Suppressor macrophage treated with lipopolysaccharide for 1 hour (primary cell): ENCODE measurements around the gene NPC1L1.

Experiments used
- DNase-seq, 3 donors: peaks; one replicate each; pipeline ENCODE4 v3.0.0-alpha.2; 2020 to 2022

NPC1L1 gene, protein sequence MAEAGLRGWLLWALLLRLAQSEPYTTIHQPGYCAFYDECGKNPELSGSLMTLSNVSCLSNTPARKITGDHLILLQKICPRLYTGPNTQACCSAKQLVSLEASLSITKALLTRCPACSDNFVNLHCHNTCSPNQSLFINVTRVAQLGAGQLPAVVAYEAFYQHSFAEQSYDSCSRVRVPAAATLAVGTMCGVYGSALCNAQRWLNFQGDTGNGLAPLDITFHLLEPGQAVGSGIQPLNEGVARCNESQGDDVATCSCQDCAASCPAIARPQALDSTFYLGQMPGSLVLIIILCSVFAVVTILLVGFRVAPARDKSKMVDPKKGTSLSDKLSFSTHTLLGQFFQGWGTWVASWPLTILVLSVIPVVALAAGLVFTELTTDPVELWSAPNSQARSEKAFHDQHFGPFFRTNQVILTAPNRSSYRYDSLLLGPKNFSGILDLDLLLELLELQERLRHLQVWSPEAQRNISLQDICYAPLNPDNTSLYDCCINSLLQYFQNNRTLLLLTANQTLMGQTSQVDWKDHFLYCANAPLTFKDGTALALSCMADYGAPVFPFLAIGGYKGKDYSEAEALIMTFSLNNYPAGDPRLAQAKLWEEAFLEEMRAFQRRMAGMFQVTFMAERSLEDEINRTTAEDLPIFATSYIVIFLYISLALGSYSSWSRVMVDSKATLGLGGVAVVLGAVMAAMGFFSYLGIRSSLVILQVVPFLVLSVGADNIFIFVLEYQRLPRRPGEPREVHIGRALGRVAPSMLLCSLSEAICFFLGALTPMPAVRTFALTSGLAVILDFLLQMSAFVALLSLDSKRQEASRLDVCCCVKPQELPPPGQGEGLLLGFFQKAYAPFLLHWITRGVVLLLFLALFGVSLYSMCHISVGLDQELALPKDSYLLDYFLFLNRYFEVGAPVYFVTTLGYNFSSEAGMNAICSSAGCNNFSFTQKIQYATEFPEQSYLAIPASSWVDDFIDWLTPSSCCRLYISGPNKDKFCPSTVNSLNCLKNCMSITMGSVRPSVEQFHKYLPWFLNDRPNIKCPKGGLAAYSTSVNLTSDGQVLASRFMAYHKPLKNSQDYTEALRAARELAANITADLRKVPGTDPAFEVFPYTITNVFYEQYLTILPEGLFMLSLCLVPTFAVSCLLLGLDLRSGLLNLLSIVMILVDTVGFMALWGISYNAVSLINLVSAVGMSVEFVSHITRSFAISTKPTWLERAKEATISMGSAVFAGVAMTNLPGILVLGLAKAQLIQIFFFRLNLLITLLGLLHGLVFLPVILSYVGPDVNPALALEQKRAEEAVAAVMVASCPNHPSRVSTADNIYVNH (N-terminal part only)

DNA sequence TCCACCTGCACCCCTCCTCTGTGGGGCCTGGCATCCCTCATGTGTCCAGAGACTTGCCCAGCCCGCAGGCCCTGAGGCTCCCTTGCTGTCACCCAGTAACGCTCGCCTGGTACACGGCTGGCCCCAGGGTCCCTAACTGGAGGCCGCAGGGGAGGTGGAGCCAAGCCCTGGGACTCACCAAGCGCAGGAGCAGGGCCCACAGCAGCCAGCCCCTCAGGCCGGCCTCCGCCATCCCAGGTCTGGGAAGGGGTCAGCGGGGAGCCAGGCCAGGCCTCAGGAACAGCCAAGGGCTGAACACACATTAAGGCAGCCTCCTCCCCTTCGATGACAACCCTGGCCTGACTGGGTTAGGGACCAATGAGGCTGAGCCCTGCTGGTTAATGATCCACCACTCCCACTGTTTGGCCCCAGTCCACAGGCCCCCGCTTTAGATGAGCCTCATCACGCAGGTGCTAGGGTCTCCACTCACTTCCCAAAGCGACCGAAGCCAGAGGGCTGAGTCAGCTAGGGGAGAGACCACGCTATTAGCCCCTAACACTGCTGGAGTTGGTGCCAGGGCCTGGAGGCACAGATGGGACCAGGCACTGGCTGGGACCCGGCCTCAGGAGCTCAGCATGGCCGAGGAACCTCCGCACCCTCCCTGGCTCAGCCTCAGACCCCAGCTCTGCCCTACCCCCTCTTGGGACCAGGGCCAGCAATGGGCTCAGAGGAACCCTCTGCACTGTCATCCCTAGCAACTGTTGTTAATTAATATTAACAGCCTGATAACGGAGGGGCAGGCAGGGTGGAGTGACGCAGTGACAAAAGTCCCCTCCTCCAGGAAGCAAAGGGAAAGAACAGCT lies at the start of gene NPC1L1:
Gene NPC1L1, minus strand, starts transcription at position 303 of the 842 bp plus-strand sequence. Its CDS starts 71 bp downstream, at position 232.
- no peak for DNase-seq

DNA sequence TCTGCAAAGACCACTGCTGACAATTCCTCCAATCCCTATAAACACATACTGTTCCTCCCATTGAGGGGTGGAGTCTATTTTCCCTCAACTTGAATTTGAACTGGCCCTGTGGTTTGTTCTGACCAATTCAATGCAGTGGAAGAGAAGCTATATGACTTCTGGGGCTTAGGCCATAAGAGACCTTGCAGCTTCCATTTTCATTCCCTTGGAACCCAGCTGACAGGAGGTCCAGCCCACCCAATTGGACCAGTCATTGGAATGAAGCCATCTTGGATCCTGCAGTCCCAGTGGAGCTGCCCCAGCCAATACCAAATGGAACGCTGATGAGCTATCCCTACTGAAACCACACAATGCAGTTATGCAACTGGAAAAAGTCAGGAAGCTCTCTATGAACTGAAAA lies 49.8 kb upstream of the NPC1L1 start:
- no peak for DNase-seq

DNA sequence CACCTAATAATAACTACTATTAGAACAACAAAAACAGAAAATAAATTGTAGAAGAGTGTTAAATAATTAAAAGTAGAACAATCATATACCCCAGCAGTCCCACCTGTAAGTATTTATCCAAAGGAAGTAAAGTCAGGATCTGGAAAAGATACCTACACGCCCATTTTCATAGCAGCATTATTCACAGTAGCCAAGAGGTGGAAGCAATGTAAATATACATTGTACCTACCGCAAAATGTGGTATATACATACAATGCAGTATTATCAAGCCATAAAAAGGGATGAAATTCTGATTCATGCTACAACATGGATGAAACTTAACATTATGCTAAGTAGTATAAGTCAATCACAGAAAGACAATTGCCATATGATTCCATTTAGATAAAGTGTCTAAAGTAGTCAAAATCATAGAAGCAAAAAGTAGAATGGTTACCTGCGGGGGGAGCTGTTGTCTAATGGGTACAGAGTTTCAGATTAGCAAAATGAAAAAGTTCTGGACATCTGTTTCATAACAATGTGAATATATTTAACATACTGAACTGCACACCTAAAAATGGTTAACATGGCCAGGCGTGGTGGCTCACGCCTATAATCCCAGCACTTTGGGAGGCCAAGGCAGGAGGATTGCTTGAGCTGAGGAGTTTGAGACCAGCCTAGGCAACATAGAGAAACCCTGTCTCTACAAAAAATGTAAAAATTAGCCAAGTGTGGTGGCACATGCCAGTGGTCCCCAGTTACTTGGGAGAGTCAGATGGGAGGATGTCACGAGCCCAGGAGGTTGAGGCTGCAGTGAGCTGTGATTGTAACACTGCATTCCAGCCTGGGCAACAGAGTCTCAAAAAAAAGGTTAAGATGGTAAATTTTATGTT lies 46.9 kb upstream of the NPC1L1 start:
- peak; percentile 72 to 81 (median 77) for DNase-seq

DNA sequence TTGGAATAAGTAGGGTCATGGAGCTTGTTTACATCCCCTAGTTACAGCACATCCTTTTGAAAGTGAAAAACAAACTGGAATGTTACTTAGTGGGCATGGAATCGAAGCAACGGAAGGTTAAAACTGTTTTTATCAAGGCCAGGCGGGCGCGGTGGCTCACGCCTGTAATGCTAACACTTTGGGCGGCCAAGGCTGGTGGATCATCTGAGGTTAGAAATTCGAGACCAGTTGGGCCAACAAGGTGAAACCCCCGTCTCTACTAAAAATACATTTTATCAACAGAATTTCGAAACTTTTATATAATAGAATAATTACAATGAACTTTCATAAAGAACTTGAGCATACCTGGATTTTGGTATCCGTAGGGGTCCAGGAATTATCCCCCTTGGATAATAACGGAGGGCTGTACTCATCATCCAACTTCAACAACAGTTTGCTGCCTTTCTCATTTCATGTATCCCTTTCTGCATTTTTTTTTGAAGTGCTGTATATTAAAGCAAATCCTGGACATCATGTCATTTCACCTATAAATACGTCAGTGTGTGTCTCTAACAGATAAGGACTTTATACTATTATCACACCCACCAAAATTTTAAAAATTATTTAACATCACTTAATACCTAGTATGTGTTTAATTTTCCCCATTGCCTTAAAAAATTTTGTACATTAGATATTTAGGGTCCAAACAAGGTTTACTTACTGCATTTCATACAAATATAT lies 42.2 kb upstream of the NPC1L1 start:
- no peak for DNase-seq

DNA sequence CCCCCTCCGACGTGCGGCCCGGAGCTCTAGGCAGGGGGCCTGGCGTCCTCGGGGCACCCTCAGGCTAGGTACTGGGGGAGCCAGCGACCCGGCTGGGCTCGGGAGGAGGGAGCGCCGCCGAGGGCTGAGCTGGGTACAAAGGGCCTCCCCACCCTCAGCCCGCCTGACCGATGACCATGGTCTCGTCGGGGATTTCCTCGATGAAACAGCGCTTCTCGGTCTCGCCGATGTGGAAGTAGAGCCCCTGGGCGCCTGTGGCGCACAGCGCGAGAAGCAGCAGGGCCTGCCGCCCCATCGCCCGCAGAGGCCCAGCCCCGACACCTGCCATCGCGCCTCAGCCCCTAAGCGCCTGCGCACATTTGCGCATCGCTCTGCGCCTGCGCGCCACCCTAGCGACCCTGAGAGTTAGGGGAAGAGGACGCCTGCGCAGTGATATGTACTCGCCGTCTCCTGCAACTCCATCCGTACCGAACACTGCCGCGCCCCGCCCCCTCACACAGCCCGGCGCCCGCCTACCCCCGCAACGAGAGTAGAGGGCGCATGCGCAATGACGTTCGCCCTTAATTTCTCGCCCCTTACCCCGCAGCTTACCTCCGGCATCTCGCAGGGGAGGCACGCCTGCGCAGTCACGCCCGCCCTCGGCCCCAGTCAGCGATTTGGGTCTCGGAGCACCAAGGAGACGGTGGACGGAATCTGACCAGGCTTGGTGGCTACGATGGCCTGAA lies 40.9 kb upstream of the NPC1L1 start, which contains the start of gene TMED4:
Gene TMED4, minus strand, starts transcription at position 353 of the 725 bp plus-strand sequence. Its CDS starts 25 bp downstream, at position 328.
- DNase-seq, result peak; percentile 99

DNA sequence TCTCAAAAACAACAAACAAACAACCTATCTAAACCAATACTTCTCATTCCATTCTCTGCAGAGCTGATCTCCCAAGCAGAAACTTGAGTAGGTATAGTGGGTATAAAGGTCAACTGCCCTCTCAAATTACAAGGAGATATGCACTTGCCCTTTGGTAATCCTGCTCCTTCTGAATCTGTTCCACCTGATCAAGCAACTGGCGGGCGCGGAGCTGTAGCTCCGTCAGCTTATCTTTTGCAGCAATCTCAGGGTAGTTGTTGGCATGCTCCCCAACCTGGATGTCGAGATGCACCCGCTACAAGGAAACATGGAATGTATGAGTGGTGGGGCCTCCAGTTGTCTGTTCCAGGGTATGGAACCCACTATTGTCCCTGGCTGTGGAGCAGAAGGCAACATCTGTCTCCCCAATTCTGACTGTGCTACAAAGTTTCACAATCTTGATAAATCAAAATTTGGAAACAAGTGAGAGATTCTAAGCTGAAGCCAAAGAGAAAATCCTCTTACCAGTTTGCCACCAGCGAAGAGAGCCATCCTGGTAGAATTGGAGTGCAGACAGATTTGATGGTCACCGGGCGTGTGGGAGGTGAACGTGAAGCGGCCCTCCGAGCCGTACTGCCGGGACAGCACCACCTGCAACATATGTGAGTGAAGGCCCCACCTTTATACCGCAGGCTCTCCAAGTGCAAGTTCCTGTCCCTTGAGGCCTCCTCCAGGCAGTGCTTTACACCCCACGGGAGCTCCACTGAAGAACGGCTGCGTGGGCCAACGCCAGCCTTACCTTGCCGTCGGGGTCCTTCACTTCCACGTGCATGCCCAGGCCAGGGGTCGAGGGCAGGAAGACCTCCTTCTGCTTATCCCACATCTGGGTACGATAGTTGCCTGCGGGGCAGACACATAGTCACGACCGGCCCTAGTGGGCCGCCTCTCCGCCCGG lies 40.1 kb upstream of the NPC1L1 start:
- DNase-seq, result peak in 1 of 3 donors; percentile 24

DNA sequence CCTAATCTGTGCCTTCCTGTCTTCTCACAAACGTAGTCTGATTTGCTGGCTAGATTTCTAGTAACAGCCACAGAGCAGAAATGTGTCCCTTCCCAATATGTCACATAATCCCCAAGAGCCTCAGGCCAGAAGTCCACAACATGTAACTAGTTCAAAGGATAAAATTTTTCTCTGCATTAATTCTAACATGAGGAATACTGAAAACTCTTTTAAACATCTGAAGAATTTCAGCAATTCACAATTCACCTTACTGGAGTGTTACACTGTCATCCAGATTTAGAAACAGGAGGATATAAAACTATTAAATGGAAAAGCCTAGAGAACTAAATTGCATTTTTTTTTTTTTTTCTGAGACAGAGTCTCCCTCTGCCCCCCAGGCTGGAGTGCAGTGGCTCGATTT lies 35.1 kb upstream of the NPC1L1 start:
- DNase-seq, result no peak

DNA sequence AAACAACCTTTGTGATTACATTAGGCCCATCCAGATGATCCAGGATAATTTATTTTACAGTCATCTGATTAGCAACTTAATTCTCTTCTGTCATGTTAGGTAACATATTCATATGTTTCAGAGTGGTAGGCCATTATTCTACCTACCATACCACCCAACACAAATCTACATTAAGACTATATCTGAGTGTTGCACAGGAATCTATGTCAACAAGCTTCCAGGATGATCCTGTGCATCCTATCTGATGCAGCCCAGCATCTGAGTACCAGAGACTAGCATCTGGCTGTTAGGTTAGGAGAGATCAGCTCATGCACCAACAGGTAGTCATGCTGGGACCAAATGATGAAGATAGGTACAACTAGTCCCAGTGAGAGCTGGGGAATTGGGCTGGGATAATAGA lies 33.9 kb upstream of the NPC1L1 start:
- DNase-seq, result no peak

DNA sequence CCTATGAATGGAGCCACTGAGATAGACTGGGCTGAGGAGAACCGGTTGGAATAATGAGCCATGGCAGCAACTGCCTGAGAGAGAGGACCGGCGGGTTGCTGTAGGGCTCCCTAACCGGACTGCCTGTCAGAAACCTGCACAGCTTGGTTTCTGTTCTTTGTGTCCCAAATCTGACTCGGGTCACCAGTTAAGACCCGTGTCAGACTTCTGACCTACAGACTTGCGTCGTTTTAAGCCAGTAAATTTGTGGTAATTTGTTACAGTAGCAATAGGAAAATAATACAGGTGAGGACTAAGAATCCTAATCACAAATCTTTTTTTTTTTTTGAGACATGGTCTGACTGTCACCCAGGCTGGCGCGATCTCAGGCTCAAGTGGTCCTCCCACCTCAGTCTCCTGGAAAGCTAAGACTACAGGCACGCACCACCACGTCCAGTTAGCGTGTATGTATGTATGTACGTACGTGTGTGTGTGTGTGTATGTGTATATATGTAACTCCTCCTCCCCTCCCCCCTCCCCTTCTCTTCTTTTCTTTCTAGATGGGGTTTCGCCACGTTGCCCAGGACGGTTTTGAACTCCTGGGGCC lies 33.2 kb upstream of the NPC1L1 start:
- peak in 1 of 3 donors; percentile 10 for DNase-seq

DNA sequence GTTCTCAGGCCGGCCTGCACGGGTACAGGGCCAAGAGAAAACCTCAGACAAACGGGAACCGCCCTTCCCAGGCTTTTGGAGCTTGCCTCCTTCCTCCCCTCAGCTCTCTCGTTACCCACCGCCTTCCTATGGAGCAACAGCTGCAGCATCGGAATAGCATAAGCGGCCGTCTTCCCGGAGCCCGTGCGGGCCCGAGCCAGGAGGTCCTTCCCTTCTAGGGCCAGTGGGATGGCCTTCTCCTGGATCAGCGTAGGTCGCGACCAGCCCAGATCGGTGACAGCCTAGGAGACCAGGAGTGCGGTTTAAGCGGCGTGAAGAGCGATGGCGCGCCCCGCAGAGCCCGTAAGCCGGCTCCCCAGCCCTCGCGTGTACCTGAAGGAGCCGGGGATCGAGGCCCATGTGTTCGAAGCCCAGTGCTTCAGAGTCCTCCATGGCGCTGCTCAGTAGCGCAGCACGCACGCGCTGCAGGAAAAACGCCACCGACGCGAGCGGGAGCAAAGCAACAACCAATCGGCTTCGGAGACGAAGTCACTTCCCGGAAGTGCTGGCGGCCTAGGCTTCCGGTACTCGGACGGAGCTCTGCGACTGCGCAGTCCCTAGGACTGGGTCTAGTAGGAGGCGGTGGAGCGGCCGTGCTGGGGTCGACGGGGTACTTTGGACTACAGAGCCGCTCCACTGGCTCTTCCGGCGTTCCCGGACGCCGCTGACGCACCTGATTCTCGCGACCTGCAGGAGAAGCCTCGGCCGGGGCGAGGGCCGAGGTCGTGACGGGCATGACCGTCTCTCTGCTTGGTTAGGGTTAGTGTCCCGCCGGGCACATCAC lies 32.5 kb upstream of the NPC1L1 start, which contains the start of gene DDX56:
Gene DDX56, minus strand, starts transcription at position 445 of the 823 bp plus-strand sequence. Its CDS starts 13 bp downstream, at position 432.
- peak; percentile 96 to 98 (median 98) for DNase-seq

DNA sequence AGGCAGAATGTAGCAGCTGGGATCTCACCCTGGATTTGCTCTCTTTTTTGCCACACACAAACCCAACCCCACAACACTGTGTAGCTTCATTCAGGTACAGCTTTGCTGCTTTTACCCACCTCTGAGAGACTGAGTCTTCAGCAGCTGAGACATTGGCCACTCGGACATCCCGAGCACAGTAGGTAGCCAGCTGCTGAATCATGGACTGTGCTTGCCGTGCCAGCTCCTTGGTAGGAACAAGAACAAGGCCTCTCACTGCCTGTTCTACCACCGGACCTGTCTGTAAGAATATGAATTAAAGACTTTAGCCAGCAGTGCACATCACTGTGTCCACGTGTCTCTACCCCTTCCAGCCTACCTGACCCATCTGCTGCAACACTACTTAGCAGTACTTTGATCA lies 31.6 kb upstream of the NPC1L1 start:
- DNase-seq, result no peak

DNA sequence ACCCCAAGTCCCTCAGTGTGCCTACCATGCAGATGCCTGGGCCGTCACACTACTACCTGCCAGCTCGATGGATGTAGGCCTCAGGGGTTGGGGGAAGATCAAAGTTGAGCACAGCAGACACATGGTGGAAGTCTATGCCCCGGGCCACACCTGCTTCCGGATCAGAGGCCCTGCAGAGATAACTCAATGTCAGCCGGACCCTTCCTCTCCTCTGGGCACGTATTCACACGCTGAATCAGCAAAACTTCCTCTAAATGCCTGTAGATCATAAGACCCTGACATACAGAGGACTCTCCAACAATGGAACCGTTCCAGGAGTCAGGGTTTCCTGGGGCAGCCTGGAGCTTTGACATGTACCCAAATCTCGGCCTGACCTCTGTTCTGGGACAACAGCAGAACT lies 28.8 kb upstream of the NPC1L1 start:
- no peak for DNase-seq

DNA sequence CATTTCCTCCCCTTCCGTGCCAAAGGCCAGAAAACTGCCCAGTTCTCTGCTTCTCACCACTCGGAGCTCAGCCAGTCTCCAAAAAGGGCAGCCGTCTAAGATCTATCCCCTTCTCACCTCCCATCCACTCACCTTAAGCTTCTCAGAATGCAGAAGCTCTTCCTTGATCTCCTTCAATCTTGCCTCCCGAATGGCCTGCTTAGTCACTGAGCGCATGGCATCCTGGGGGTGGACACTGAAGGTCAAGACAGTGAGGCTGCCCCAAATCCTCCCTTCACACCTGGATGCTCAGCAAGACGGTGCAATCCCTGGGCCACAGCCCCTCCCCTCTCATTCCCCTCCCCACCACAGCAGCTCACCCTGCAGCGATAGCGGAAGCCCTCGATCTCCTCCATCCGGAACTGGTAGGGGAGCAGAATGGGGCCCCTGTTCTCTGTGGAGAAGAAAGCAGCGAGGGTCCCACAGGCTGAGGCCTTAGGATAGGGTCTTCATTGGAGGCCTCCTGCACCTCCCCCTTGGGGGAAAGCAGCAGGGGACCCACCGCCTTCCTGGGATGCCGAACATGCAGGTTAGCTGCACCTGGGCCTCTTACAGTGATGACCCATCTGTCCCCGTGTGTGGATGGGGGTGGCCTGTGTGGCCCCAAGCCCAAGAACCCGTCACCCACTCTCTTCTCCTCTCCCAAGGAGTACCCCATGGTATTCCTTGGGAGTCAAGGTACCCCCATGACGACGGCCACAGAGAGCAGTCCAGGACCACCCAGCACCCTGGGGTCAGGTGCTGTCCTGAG lies 27.8 kb upstream of the NPC1L1 start:
- DNase-seq, result no peak

DNA sequence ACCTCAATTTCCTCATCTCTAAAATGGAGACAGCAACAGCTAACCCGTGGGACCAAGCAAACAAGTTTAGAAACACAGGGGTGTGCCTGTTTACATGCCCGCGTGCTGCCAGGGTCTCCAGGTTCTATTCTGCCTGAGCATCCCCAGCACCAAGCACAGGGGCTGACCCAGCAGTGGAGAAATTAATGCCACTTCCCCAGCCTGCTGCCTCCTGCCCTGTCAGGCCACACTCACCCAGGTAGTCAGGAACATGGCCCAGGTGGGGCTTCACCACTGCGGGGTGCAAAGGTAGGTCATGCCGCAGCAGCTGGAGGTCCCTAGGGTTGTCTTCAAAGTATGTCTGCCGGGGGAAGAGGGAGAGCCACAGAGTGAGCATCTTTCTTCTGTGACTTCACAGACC lies 26.8 kb upstream of the NPC1L1 start:
- no peak for DNase-seq

DNA sequence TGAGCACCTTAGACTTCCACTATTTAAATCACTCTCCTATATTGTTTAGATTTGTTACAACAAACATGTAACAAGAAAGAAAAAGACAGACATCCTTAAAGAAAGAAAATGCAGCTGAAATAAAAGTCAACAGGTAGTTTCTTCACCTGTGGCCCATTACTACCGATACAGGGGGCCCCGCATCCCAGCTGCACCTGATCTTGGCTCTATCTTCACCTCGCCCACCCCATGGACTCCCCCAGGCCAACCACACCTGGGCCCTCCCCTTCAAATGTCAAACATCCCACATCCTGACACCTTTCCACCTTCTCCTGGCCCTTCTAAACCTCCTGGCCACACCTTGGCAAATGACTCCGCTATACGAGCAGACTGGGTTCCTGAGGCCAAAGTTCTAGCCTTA lies 25.6 kb upstream of the NPC1L1 start:
- no peak for DNase-seq
